Adrenal gland (tissue), 12 donors: ENCODE data around the gene RACK1. TPM values are rescaled to one million over a fixed set of nuclear protein-coding genes. Genes with fewer than 3 reads are reported as not detected.

Experiments used
- DNase-seq, 7 donors: peaks; one replicate each; pipeline ENCODE4 v3.0.0-alpha.2; 2019 to 2020
- H3K27ac ChIP-seq, 5 donors: fragments of 200-600 bp; sonication (generic) in 4 of 5; 1 replicate in 3 of 5; 2 replicates in 2 of 5; pipeline versions ENCODE4 v1.5.1 to v1.8.0; 2016 to 2020; ENCODE audit warnings: mild to moderate bottlenecking in 1 of 5
- H3K27me3 ChIP-seq: fragments of 200-600 bp; 2 replicates; pipeline ENCODE4 v1.8.0; 2021
- H3K36me3 ChIP-seq, 2 donors: fragments of 200-600 bp; replicated peaks in 1 of 2; 1 replicate in 1 of 2; 2 replicates in 1 of 2; pipeline versions ENCODE4 v1.5.1 to v1.8.0; 2018 to 2022
- H3K4me1 ChIP-seq, 2 donors: fragments of 200-600 bp; replicated peaks in 1 of 2; 1 replicate in 1 of 2; 2 replicates in 1 of 2; pipeline versions ENCODE4 v1.5.1 to v1.8.0; 2018 to 2021
- H3K4me3 ChIP-seq, 4 donors: fragments of 200-600 bp; sonication (generic) in 3 of 4; one replicate each; pipeline ENCODE4 v1.5.1; 2016 to 2018
- H3K9me3 ChIP-seq, 3 donors: fragments of 200-600 bp; sonication (generic) in 1 of 3; replicated peaks in 1 of 3; 1 replicate in 2 of 3; 2 replicates in 1 of 3; pipeline versions ENCODE4 v1.5.1 to v1.8.0; 2016 to 2021
- POLR2A ChIP-seq, 2 donors: fragments of 450-650 bp; IDR thresholded peaks; one replicate each; pipeline ENCODE4 v1.6.1; 2017; ENCODE audit warnings: antibody characterized with exemption in 2 of 2, mild to moderate bottlenecking in 2 of 2, moderate library complexity in 1 of 2
- WGBS, 4 donors: extraction: QIAGEN DNeasy Blood & Tissue Kit in 2 of 4; methylation state at CpG; one replicate each; pipeline versions ENCODE4 v1.1.5 to v1.1.7; 2013 to 2017; 5-methylcytosine and 5-hydroxymethylcytosine counted together
- intact Hi-C, 2 donors: fragments of 100-400 bp; cut with DNase I; formaldehyde crosslinking; loops; one replicate each; pipeline versions ENCODE4 v1.14.1 to v1.15.0; 2022 to 2023
- polyA plus RNA-seq, 3 donors: library from polyadenylated mRNA; stranded (reverse); fragments of 200-250 nt in 2 of 3; fragments of 350-450 nt in 1 of 3; fragmentation: Illumina TruSeq in 1 of 3; extraction: RNeasy Lipid Tissue Mini Kit (QIAGEN cat#74804) in 1 of 3; gene quantifications; one replicate each; pipeline ENCODE4 v1.2.3, GENCODE V29; 2013 to 2014
- total RNA-seq, 9 donors: library from RNA; depleted of rRNA in 4 of 9; stranded (reverse); fragments of >200 nt in 4 of 9; fragments of 120-200 nt in 1 of 9; fragmentation: NEBNext Ultra II Directional in 1 of 9; extraction: Animal tissue kit (Norgen Biotek cat#: 25700) in 1 of 9; gene quantifications; one replicate each; pipeline versions ENCODE4 v1.1.0 to v1.2.4, GENCODE V29; 2013 to 2023
- TF ChIP-seq, protein P1 (sequence below), 6 experiments: fragments of 450-650 bp in 4 of 6; fragments of 200-600 bp in 2 of 6; sonication (generic) in 1 of 6; IDR thresholded peaks; 1 replicate in 5 of 6; 2 replicates in 1 of 6; pipeline versions ENCODE4 v1.5.1 to v1.8.0; 2016 to 2021; ENCODE audit warnings: antibody characterized with exemption in 6 of 6, mild to moderate bottlenecking in 2 of 6, moderate library complexity in 1 of 6
- donor health status: healthy with polysubstance abuse.
- donor health status: Bipolar disorder and iron deficiency.
- donor health status: DM: yes; HTN: yes; CAD: no.
- donor health status: DM: no; HTN: no; CAD: no.
- donor health status: DM: no; HTN: no; CAD: no.
- donor health status: DM: yes; HTN: yes; CAD: no.

The RACK1 gene
- total and polyA plus RNA-seq, 12 donors: 1,252 to 3,641 (median 2,099) TPM

- TF ChIP-seq, protein P1, sequence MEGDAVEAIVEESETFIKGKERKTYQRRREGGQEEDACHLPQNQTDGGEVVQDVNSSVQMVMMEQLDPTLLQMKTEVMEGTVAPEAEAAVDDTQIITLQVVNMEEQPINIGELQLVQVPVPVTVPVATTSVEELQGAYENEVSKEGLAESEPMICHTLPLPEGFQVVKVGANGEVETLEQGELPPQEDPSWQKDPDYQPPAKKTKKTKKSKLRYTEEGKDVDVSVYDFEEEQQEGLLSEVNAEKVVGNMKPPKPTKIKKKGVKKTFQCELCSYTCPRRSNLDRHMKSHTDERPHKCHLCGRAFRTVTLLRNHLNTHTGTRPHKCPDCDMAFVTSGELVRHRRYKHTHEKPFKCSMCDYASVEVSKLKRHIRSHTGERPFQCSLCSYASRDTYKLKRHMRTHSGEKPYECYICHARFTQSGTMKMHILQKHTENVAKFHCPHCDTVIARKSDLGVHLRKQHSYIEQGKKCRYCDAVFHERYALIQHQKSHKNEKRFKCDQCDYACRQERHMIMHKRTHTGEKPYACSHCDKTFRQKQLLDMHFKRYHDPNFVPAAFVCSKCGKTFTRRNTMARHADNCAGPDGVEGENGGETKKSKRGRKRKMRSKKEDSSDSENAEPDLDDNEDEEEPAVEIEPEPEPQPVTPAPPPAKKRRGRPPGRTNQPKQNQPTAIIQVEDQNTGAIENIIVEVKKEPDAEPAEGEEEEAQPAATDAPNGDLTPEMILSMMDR (IDR thresholded peaks at IDR 0.05): no peak
- no peak for TF ChIP-seq POLR2A (IDR thresholded peaks at IDR 0.05)
- H3K36me3 ChIP-seq: peaks cover 0 to 33% of the 10 kb centered on the region in 2 donors
- intact Hi-C loops: no loop called here
- no peaks in the 10 kb centered on the region for H3K9me3 ChIP-seq
- no peak for DNase-seq
- WGBS, 4 donors: 40 to 74% (median 65%) methylated on average over 1 of the region's 1 CpG
- no peak overlapping the region for H3K4me3 ChIP-seq
- peaks cover 24 to 76% of the 10 kb centered on the region in 2 donors for H3K4me1 ChIP-seq
- H3K27ac ChIP-seq: peak overlapping the region in 1 of 5 donors; percentile 6
- no peaks in the 10 kb centered on the region for H3K27me3 ChIP-seq
Measured at GRCh38 chr5:181255276-181255675, 11.6 kb upstream of the RACK1 start.

- Histone ChIP-seq H3K27me3 (no peaks in the 10 kb centered on the region), H3K4me3 (peak overlapping the region in 1 of 4 donors; percentile 86), H3K27ac (peak overlapping the region in 3 of 5 donors; percentile 46 to 94 (median 92)), H3K4me1 (peaks cover 30 to 59% of the 10 kb centered on the region in 2 donors), H3K9me3 (no peaks in the 10 kb centered on the region), H3K36me3 (peaks cover 0 to 15% of the 10 kb centered on the region in 2 donors)
- DNase-seq: no peak
- WGBS, 4 donors: 77 to 89% (median 83%) methylated on average over 4 of the region's 4 CpGs
- intact Hi-C loops: no loop called here
- no peak for TF ChIP-seq POLR2A (IDR thresholded peaks at IDR 0.05)
- TF ChIP-seq, protein P1 (IDR thresholded peaks at IDR 0.05): no peak
Measured at GRCh38 chr5:181248277-181248676, 4.6 kb upstream of the RACK1 start.

- Histone ChIP-seq H3K4me3 (peak overlapping the region; percentile 56 to 89 (median 76)), H3K9me3 (no peaks in the 10 kb centered on the region), H3K27me3 (no peaks in the 10 kb centered on the region), H3K4me1 (peaks cover 40 to 63% of the 10 kb centered on the region in 2 donors), H3K27ac (peak overlapping the region; percentile 92 to 96 (median 95)), H3K36me3 (peaks cover 0 to 10% of the 10 kb centered on the region in 2 donors)
- WGBS, 4 donors: 0 to 2% (median 0%) methylated on average over 17 to 55 of the region's 55 CpGs
- peak; percentile 90 to 96 (median 93) for DNase-seq
- TF ChIP-seq, protein P1 (IDR thresholded peaks at IDR 0.05): peak in 2 of 6 experiments; percentile 10 to 32
- TF ChIP-seq POLR2A (IDR thresholded peaks at IDR 0.05): peak; percentile 18 to 62
- intact Hi-C loops: no loop called here
Measured at GRCh38 chr5:181246276-181247049, 2.8 kb upstream of the RACK1 start.

- H3K4me1 ChIP-seq: peaks cover 44 to 60% of the 10 kb centered on the region in 2 donors
- H3K27me3 ChIP-seq: no peaks in the 10 kb centered on the region
- H3K36me3 ChIP-seq: peaks cover 0 to 18% of the 10 kb centered on the region in 2 donors
- WGBS, 4 donors: 31 to 38% (median 33%) methylated on average over 30 to 34 of the region's 34 CpGs
- intact Hi-C loops: no loop called here
- TF ChIP-seq, protein P1 (IDR thresholded peaks at IDR 0.05): no peak
- no peak for TF ChIP-seq POLR2A (IDR thresholded peaks at IDR 0.05)
- H3K27ac ChIP-seq: peak overlapping the region; percentile 92 to 96 (median 95)
- H3K9me3 ChIP-seq: no peaks in the 10 kb centered on the region
- peak overlapping the region in 3 of 4 donors; percentile 38 to 86 (median 56) for H3K4me3 ChIP-seq
- DNase-seq: peak in 1 of 7 donors; percentile 47
Measured at GRCh38 chr5:181245427-181246275, 1.9 kb upstream of the RACK1 start.
